Measurements from ENCODE around the gene SPTSSB.
A peak's percentile ranks its signal among the peaks of the same experiment; 100 is the strongest.

SPTSSB gene

GRCh38 chr3:161371441-161372320, at the start of gene SPTSSB:
TSS of gene SPTSSB (minus strand) at chr3:161371517. CDS start at chr3:161346323, 25,194 bp downstream.
- H3K27ac ChIP-seq = peak within 1 kb of the TSS; percentile 76
- peak; percentile 71 for DNase-seq (ENCODE audit: low read depth, low spot score)

DNA sequence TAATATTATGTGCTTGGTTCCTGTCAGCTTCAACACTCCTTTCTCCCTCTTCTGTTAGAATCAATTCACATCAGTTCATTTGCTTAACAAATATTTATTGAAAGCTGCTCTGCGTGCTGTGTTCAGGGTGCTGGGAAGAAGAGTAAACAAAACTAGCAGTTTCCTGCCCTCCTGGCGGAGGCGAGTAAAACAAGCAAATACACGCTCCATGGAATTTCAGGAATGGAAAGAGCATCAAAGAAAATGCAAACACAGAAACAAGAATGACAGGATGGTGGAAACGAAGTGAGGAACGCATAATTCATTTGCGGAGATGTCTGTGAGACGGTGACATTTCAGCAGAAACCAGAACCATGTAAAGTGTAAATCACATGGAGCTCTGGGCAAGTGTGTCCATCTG, 49.4 kb upstream of the SPTSSB start:
- peak overlapping the region; percentile 74 for H3K27ac ChIP-seq

DNA sequence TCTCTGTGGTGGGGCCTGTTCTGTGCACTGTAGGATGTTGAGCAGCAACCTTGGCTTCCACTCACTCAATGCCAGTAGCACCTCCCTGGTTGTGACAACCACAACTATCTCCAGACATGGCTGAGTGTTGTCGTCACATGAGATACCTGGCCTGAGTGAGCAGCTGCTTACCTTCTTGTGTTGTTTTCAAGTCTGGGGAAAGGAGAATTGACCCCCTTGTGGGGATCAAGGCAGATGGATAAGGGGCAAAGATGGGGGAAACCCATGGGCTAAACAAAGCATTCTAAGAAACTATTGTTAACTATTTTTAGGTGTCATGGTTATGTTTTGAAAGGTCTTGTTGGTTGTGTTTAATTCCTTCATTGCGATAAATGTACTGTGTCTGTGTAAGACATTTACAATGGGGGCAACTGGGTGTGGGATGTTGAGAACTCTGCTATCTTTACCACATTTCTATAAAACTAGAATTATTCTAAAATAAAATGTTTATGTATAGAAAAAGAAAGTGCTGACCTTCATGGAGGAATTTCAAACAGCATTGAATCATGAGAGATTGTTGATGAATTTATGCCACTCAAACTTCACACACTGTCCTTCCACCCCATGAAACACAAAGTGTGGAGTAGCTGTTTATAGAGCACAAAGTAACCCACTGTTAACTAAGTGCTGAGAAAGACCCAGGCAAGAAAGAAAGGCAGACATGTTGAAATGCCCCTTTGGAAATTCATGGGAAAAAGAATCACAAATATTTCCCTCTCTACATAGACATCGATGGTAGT, 48.4 kb upstream of the SPTSSB start:
- H3K27ac ChIP-seq = peak overlapping the region; percentile 74
- DNase-seq (ENCODE audit: low read depth, low spot score) = no peak

More for the DNA sequence above, 49.4 kb upstream of the SPTSSB start:
- DNase-seq (ENCODE audit: low read depth, low spot score) = peak; percentile 67

DNA sequence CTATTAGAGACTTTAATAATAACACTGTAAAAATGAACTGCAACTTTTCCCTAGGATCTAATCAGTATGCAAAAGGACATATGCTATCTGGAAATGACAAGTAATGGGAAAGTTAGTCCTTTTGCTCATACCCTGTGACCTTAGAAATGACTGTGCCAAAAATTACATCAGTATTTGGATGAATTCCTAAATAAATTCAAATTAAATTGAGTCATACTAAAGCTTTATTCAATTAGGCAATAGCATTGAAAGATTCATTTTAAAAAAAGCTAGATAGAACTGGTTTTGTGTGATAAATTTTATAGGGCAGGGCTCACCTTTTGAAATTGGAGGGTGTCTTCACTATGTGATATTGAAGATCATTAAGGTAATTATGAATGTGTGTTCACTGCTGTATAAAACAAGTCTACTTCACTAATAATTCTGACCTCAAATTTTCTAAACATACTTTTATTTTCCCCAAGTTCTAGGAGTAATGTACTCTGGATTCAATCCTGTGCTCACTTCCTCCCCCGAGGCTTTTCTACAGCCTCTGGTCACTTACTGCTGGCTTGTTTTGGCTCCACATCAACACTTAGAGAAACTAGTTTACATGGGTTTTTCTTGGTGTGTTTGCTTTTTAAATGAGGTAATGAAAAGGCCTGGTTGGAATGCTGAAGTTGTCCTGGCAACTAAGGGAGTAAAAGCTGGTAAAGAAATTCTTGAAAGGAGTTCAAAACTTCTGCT, 44.4 kb upstream of the SPTSSB start:
- peak; percentile 73 for DNase-seq (ENCODE audit: low read depth, low spot score)
- peak overlapping the region; percentile 99 for H3K27ac ChIP-seq

- DNase-seq (ENCODE audit: low read depth, low spot score) = no peak
- peak overlapping the region; percentile 99 for H3K27ac ChIP-seq
Measured at GRCh38 chr3:161414907-161415306, 43.6 kb upstream of the SPTSSB start.

DNA sequence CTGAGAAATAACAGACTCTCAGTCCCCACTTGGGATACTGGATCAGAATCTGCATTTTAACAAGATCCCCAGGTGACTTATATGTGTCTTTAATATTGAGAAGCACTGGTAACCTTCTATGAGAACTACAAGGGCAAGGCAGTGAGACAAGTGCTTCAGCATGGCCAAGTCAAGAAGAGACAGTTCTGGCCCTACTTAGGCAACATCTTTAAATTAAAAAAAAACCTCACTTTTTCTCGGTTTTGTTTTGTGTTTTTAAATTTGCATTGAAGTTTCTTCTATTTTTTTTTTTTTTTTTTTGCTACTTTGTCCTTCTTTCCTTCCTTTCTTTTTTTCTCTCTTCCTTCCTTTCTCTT, 42.5 kb upstream of the SPTSSB start:
- H3K27ac ChIP-seq = peak overlapping the region; percentile 90
- DNase-seq (ENCODE audit: low read depth, low spot score) = no peak

- DNase-seq (ENCODE audit: low read depth, low spot score) = no peak
- H3K27ac ChIP-seq = peak overlapping the region; percentile 90
Measured at GRCh38 chr3:161413127-161413854, 42.0 kb upstream of the SPTSSB start.

DNA sequence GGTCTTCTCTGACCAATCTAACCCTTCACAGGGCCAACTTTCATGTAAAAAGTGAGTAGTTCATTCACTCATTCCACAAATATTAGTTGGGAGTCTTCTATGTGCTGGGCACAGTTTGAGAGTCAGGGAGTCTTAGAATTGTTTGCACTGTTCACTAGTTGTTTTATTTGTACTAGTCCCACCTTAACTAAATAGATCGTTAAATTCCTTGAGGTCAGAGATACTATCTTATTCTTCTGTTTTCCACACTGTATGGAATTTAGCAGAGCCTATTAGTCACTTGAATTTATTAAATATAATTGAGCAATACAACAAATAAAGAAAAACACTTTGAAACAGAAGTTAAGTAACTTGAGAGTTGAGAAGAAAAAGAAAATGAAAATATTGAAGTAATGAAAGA, 40.8 kb upstream of the SPTSSB start:
- DNase-seq (ENCODE audit: low read depth, low spot score) = peak; percentile 93
- peak overlapping the region; percentile 90 for H3K27ac ChIP-seq

DNA sequence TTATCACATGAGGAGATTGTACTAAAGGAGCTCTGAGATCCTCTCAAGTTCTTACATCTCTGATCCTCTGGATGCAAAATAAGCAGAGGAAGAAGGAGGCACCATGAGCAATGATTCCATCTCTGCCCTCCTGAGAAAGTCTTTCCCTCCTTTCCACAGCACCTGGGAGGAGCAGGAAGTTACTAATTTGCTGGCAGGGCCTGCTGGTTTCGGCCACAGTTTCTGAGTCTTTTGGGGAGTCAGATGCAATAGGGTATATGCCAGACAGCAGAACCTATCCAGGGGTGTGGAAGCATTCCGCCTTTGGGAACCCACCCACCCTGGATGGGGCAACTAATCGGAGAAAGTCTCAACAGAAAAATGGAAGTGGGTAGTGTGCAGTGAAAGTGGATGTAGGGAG, 38.5 kb upstream of the SPTSSB start:
- H3K27ac ChIP-seq = peak overlapping the region; percentile 90
- DNase-seq (ENCODE audit: low read depth, low spot score) = peak; percentile 79

DNA sequence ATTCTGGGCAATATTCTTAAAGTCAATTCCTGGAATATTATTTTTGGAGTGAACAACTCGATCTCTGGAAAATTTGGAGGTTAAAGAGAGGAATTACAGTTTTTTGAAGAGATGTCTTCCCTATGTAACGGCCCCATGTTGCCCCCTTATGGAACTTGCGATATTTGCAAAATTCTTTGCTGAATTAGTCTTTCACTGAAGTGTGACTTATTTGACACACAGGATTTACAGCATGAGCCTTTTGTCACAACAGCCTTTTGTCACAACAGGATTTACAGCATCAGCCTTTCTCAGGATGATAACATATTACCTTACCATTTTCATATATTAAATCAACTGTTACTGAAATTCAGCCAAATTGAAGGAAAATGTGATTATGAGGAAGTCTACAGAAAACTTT, 37.8 kb upstream of the SPTSSB start:
- H3K27ac ChIP-seq = peak overlapping the region; percentile 90
- DNase-seq (ENCODE audit: low read depth, low spot score) = no peak

GRCh38 chr3:161406594-161407555, 35.6 kb upstream of the SPTSSB start:
- no peak overlapping the region for H3K27ac ChIP-seq
- no peak for DNase-seq (ENCODE audit: low read depth, low spot score)

- DNase-seq (ENCODE audit: low read depth, low spot score) = no peak
- no peak overlapping the region for H3K27ac ChIP-seq
Measured at GRCh38 chr3:161405836-161406235, 34.5 kb upstream of the SPTSSB start.

DNA sequence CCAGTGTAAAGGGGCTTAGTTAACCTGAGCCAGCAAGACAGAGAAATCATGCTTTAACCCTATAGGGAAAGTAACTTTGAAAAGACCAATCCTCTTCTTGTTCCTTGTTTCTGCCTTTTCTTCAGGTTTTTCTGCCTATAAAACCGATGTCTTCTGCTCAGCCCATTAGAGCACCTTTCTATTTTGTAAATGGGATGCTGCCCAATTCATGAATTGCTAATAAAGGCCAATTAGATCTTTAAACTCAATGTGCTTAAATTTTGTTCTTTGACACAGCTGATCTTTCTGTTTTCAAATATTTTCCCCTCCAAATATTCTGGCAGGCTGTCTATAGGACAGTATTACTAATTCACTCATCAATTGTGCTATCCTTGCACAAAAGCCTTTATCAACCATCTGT, 33.8 kb upstream of the SPTSSB start:
- DNase-seq (ENCODE audit: low read depth, low spot score) = no peak
- no peak overlapping the region for H3K27ac ChIP-seq

DNA sequence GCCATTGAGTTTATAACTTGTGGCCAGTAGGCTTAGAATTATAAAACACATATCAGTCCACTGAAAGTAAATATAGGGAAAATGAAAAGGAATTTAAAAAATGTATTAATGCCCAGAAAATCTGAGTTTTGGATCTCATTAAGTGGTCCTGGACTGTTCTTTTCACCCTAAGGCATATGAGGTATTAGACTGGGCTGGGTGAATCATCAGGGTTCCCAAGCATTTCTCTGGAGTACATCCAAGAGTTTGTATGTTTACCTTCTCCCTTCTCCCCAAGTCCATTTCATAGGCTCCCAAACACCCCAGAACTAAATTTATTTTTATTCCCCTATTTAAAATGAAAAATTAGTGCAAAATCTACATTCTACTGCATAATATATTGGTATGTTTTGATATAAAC, 31.9 kb upstream of the SPTSSB start:
- no peak overlapping the region for H3K27ac ChIP-seq
- no peak for DNase-seq (ENCODE audit: low read depth, low spot score)

DNA sequence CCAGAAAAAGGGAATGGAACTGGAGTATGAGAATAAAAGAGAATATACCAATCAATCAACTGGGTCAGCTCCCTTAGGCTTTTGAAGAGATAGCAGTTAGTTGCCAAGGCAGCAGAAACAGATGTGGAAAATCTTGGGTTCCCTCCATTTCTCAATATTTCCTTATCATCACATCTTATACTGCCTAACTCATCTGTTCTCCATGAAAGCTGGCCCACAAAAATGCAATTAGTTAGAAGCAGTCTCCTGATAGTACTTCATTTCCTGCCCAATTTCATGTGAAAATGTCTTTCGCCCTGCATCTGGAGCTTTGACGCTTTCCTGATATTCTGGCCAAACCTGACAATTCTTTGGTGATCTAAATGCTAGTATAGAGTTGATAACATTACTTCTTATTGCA, 30.1 kb upstream of the SPTSSB start:
- H3K27ac ChIP-seq = no peak overlapping the region
- DNase-seq (ENCODE audit: low read depth, low spot score) = no peak

DNA sequence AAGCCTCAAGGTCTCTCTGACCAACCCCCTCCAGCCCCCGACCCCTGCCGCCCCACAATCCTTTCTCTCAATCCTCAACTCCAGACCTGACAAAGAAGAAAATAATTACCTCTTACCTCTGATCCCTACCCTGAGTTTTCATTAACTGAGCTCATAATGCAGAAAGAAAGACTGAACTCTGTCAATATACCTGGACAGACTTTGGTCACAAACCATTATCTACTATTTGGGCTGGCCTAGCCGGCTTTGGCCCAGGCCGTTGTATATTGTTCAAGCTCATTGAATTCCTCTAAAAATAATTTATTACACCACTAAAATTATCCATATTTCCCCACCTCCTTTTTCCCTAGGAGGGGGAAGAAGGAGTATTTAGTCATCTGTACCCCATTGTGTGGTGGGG, 29.3 kb upstream of the SPTSSB start:
- H3K27ac ChIP-seq = no peak overlapping the region
- DNase-seq (ENCODE audit: low read depth, low spot score) = no peak

GRCh38 chr3:161395115-161396012, 24.0 kb upstream of the SPTSSB start:
- DNase-seq (ENCODE audit: low read depth, low spot score) = no peak
- no peak overlapping the region for H3K27ac ChIP-seq

- no peak overlapping the region for H3K27ac ChIP-seq
- no peak for DNase-seq (ENCODE audit: low read depth, low spot score)
Measured at GRCh38 chr3:161393803-161394202, 22.5 kb upstream of the SPTSSB start.

Data from epithelial cell of prostate (primary cell).